ENCODE data around the gene REPS2.
"Not testable (repeated sequence)": the region's sequence is repeated elsewhere in the genome, so short reads cannot be mapped to it uniquely, and the experiment has no call there.

Gene REPS2

GRCh38 chrX:16964976-16965375 is 18.5 kb downstream of the REPS2 start:
- not testable (repeated sequence) for DNase-seq (ENCODE audit: low spot score)

- DNase-seq (ENCODE audit: low spot score) = no peak
These were observed 20.4 kb downstream of the REPS2 start for GRCh38 chrX:16966752-16967448.

- not testable (repeated sequence) for DNase-seq (ENCODE audit: low spot score)
These were observed 22.3 kb downstream of the REPS2 start for GRCh38 chrX:16968753-16969152.

GRCh38 chrX:16970977-16971376 is 24.5 kb downstream of the REPS2 start:
- DNase-seq (ENCODE audit: low spot score) = no peak

GRCh38 chrX:16971694-16972093 is 25.2 kb downstream of the REPS2 start:
- DNase-seq (ENCODE audit: low spot score) = no peak

- no peak for DNase-seq (ENCODE audit: low spot score)
These were observed 28.8 kb downstream of the REPS2 start for GRCh38 chrX:16975233-16975632.

- DNase-seq (ENCODE audit: low spot score) = no peak
These were observed 31.3 kb downstream of the REPS2 start for GRCh38 chrX:16977771-16978170.

GRCh38 chrX:16978193-16978984 is 31.9 kb downstream of the REPS2 start:
- DNase-seq (ENCODE audit: low spot score) = no peak

GRCh38 chrX:16979226-16979625 is 32.8 kb downstream of the REPS2 start:
- no peak for DNase-seq (ENCODE audit: low spot score)

- no peak for DNase-seq (ENCODE audit: low spot score)
These were observed 34.8 kb downstream of the REPS2 start for GRCh38 chrX:16981209-16981608.

GRCh38 chrX:16981980-16982379 is 35.5 kb downstream of the REPS2 start:
- no peak for DNase-seq (ENCODE audit: low spot score)

GRCh38 chrX:16983051-16983450 is 36.6 kb downstream of the REPS2 start:
- DNase-seq (ENCODE audit: low spot score) = no peak

- no peak for DNase-seq (ENCODE audit: low spot score)
These were observed 38.8 kb downstream of the REPS2 start for GRCh38 chrX:16985286-16985685.

- DNase-seq (ENCODE audit: low spot score) = no peak
These were observed 39.7 kb downstream of the REPS2 start for GRCh38 chrX:16986169-16986568.

- DNase-seq (ENCODE audit: low spot score) = no peak
These were observed 43.3 kb downstream of the REPS2 start for GRCh38 chrX:16989750-16990149.

- DNase-seq (ENCODE audit: low spot score) = no peak
These were observed 44.4 kb downstream of the REPS2 start for GRCh38 chrX:16990839-16991238.

GRCh38 chrX:16992445-16992844 is 46.0 kb downstream of the REPS2 start:
- no peak for DNase-seq (ENCODE audit: low spot score)

GRCh38 chrX:16992951-16993350 is 46.5 kb downstream of the REPS2 start:
- no peak for DNase-seq (ENCODE audit: low spot score)

- no peak for DNase-seq (ENCODE audit: low spot score)
These were observed 47.4 kb downstream of the REPS2 start for GRCh38 chrX:16993791-16994318.

- no peak for DNase-seq (ENCODE audit: low spot score)
These were observed 48.3 kb downstream of the REPS2 start for GRCh38 chrX:16994736-16995135.

GRCh38 chrX:16997313-16997712 is 50.9 kb downstream of the REPS2 start:
- DNase-seq (ENCODE audit: low spot score) = no peak

- no peak for DNase-seq (ENCODE audit: low spot score)
These were observed 52.8 kb downstream of the REPS2 start for GRCh38 chrX:16999275-16999674.

GRCh38 chrX:17000751-17001150 is 54.3 kb downstream of the REPS2 start:
- no peak for DNase-seq (ENCODE audit: low spot score)

All from hepatic stellate cell (primary cell).